Mucosa of gallbladder (tissue), 1 donor: ENCODE data around the gene EYS. TPM values are rescaled to one million over a fixed set of nuclear protein-coding genes. Genes with fewer than 3 reads are reported as not detected.

ENCODE experiments used
- DNase-seq: peaks from one replicate; pipeline ENCODE4 v3.0.0-alpha.2; 2020; ENCODE audit warnings: low spot score
- total RNA-seq: library from RNA; stranded (reverse); gene quantifications from one replicate; pipeline ENCODE4 v1.2.1, GENCODE V29; 2021
- donor health status: DM: no; HTN: no; CAD: no.

EYS gene
- total RNA-seq, 1 donor from 2014 or later, result not detected

- no peak for DNase-seq
Measured at GRCh38 chr6:63674635-63675034, 2032.4 kb downstream of the EYS start.

- no peak for DNase-seq
Measured at GRCh38 chr6:63673692-63674091, 2033.3 kb downstream of the EYS start.

- no peak for DNase-seq
Measured at GRCh38 chr6:63672582-63673129, 2034.4 kb downstream of the EYS start.

GRCh38 chr6:63671098-63671754 lies 2035.8 kb downstream of the EYS start:
- no peak for DNase-seq
